Naive B cell (primary cell): Measurements from ENCODE around the gene CDC37L1. TPM values are rescaled to one million over a fixed set of nuclear protein-coding genes. Genes with fewer than 3 reads are reported as not detected.
A peak's percentile ranks its signal among the peaks of the same experiment; 100 is the strongest.

Source experiments
- ATAC-seq, 2 donors: fragments of 150-1000 bp; cut with Tn5 transposase; 2 replicates each; pipeline ENCODE4 v1.10.0; 2021; ENCODE audit warnings: low read depth in 2 of 2, mild to moderate bottlenecking in 2 of 2, moderate library complexity in 2 of 2
- DNase-seq: peaks from one replicate; pipeline ENCODE4 v3.0.0; 2022
- H3K27ac Mint-ChIP-seq, 6 donors: one replicate each; pipeline ENCODE4 v1.8.0; 2020 to 2022; ENCODE audit warnings: mild to moderate bottlenecking in 6 of 6, mixed read lengths in 6 of 6, moderate library complexity in 5 of 6, inconsistent platforms in 2 of 6
- H3K27me3 Mint-ChIP-seq, 3 donors: one replicate each; pipeline ENCODE4 v1.8.0; 2021 to 2022; ENCODE audit warnings: mixed read lengths in 3 of 3, mild to moderate bottlenecking in 1 of 3
- H3K36me3 Mint-ChIP-seq, 2 donors: one replicate each; pipeline ENCODE4 v1.8.0; 2020 to 2022; ENCODE audit warnings: mixed read lengths in 2 of 2, inconsistent platforms in 1 of 2, mild to moderate bottlenecking in 1 of 2
- H3K4me1 Mint-ChIP-seq, 3 donors: one replicate each; pipeline ENCODE4 v1.8.0; 2020 to 2022; ENCODE audit warnings: mixed read lengths in 3 of 3, inconsistent platforms in 1 of 3, mild to moderate bottlenecking in 1 of 3, moderate library complexity in 1 of 3
- H3K4me3 Mint-ChIP-seq, 8 donors: one replicate each; pipeline ENCODE4 v1.8.0; 2020 to 2022; ENCODE audit warnings: mild to moderate bottlenecking in 8 of 8, mixed read lengths in 8 of 8, moderate library complexity in 8 of 8, inconsistent platforms in 2 of 8
- H3K9me3 Mint-ChIP-seq, 7 donors: one replicate each; pipeline ENCODE4 v1.8.0; 2020 to 2022; ENCODE audit warnings: mixed read lengths in 7 of 7, mild to moderate bottlenecking in 5 of 7, inconsistent platforms in 2 of 7, moderate library complexity in 1 of 7
- polyA plus RNA-seq, 6 donors: library from polyadenylated mRNA; unstranded; fragments of 300-500 nt; fragmentation: Illumina TruSeq; gene quantifications; one replicate each; pipeline ENCODE4 v1.2.3, GENCODE V29; 2021; ENCODE audit warnings: low read depth in 6 of 6

CDC37L1 gene
- polyA plus RNA-seq, 6 donors from 2014 or later = 6.6 to 21.3 (median 10.7) TPM

DNA sequence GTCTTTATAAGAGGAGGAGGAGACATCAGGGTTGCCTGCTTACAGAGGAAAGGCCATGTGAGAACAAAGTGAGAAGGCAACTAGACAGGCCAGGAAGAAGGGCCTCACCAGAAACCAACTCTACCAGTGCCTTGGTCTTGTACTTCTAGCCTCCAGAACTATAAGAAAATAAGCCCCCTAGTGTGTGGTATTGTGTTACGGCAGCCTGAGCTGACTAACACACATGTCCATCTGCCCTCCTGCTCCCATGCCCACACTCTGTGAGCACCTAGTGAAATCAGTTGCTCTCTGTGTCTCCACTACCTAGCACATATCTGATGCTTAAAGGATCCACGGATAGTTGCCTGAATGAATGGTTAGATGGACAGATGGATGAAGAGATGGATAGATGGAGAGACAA is 54.8 kb downstream of the CDC37L1 start:
- Mint-ChIP-seq H3K4me3 (no peak overlapping the region), H3K9me3 (no peaks in the 10 kb centered on the region), H3K27ac (no peak overlapping the region), H3K36me3 (no peaks in the 10 kb centered on the region), H3K4me1 (peaks cover 28 to 49% (median 38%) of the 10 kb centered on the region in 3 donors), H3K27me3 (no peaks in the 10 kb centered on the region)
- no peak for DNase-seq
- no peak for ATAC-seq

GRCh38 chr9:4738866-4739586 is 59.7 kb downstream of the CDC37L1 start:
- Mint-ChIP-seq H3K4me1 (peaks cover 24 to 34% (median 31%) of the 10 kb centered on the region in 3 donors), H3K4me3 (peak overlapping the region in 7 of 8 donors; percentile 82 to 99 (median 95)), H3K36me3 (no peaks in the 10 kb centered on the region), H3K9me3 (no peaks in the 10 kb centered on the region), H3K27ac (peak overlapping the region in 2 of 6 donors; percentile 59 to 82), H3K27me3 (no peaks in the 10 kb centered on the region)
- DNase-seq = no peak
- no peak for ATAC-seq

DNA sequence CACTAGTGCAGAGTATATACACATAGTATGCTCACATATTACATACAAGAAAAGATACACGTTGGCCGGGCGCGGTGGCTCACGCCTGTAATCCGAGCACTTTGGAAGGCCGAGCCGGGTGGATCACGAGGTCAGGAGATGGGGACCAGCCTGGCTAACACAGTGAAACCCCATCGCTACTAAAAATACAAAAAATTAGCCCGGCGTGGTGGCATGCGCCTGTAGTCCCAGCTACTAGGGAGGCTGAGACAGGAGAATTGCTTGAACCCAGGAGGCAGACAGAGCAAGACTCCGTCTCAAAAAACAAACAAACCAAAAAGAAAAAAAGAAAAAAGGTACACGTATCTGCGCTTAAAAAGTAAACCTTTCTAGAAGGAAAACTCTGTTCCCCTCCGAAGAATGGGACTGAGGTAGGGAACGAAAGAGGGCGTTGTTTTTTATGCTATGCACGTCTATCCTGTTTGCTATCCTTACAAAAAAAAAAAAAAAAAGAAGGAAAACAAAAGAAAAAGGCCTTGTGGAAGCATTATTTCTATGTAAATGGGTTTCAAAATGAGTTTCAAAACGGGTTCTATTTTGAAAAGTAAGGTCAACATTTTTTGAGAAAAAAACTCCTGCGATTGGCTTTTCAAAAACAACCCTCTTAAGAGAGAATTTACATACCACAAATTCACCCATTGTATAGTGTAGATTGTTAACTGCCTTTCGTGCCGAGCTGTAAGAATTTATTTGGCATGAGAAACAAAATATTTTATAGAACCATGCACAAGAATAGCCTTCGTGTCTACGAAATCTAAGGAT is 60.4 kb downstream of the CDC37L1 start:
- Mint-ChIP-seq H3K9me3 (no peaks in the 10 kb centered on the region), H3K27me3 (no peaks in the 10 kb centered on the region), H3K27ac (peak overlapping the region; percentile 55 to 97 (median 87)), H3K4me1 (peaks cover 17 to 34% (median 24%) of the 10 kb centered on the region in 3 donors), H3K4me3 (peak overlapping the region; percentile 82 to 99 (median 96)), H3K36me3 (no peaks in the 10 kb centered on the region)
- ATAC-seq (no peak), DNase-seq (no peak)

- DNase-seq (no peak), ATAC-seq (no peak)
- peak overlapping the region; percentile 55 to 97 (median 87) for H3K27ac Mint-ChIP-seq
- H3K9me3 Mint-ChIP-seq = no peaks in the 10 kb centered on the region
- H3K4me1 Mint-ChIP-seq = peaks cover 15 to 34% (median 22%) of the 10 kb centered on the region in 3 donors
- no peaks in the 10 kb centered on the region for H3K36me3 Mint-ChIP-seq
- no peaks in the 10 kb centered on the region for H3K27me3 Mint-ChIP-seq
- peak overlapping the region; percentile 82 to 99 (median 96) for H3K4me3 Mint-ChIP-seq
These were observed 60.9 kb downstream of the CDC37L1 start for GRCh38 chr9:4740388-4740637.

DNA sequence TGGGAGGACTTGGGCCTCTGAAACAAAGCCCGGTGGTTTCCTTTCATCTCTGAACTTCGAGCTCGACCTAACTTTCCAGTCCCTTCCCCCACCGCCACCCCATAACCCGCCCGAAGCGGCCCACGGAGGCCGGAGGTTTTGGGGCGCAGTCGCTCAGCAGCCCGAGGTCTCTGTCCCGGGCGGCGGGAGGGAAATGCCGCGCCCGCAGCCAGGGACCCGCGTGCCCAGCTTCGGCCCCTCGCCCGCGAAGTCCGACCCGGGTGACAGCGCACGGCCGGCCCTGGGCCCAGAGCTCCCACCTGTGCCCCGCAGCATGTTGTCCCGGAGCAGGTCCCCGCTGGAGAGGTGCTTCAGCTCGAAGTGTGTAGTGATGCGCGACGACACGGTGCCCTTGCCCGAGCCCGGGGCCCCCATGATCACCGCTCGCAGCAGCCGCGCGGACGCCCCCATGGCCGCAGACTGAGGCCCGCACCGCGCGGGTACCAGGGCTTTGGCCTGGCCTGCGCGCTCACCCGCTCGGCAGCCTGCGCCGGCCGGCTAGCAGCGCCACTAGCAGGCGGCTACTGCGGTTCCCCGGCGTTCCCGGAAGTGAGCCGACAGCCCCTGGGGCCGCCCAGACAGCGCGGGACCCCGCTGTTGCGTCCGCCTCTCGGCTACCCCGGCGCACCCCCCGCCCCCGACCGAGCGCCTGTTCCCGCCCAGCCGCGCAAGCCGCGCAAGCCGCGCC is 61.4 kb downstream of the CDC37L1 start, which contains the start of gene AK3:
Gene AK3, minus strand, starts transcription at position 565 of the 727 bp plus-strand sequence. Its CDS starts 115 bp downstream, at position 450.
- H3K27ac Mint-ChIP-seq = peak within 1 kb of the TSS; percentile 55 to 97 (median 88)

DNA sequence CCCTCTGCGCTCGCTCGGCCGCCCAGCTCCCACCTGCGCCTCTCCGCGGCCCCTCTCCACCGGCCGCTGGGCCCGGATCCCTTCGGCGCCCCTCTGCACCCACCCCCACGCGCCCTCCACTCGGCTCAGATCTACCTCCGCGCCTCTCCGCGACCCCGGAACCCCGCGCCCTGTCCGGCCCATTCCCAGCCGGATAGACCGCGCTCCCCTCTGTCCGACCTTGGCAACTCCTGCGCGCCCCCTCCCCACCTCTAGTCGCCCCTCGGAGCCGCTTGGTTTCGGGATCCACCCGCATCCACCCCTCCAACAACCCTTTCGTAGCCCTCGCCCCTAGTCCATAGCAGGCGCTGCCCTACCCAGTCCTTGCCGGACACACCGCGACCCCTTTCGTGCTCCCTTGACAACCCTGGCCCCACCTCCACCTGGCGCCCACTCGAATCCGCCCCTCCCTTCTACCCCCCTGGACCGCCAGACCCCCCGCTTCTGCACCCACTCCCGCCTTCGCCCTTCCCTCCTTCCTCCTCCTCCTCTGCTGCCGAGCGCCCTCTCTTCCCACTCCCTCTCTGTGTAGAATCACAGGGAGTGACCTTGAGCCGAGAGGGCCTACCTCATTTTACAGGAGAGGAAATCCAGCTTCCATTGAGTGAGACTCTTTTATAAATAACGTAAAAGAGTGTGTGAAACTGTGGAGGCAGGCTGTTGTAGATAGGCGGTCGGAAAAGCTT is 62.2 kb downstream of the CDC37L1 start:
- no peaks in the 10 kb centered on the region for H3K27me3 Mint-ChIP-seq
- peak in 1 of 2 donors; percentile 3 for ATAC-seq
- no peaks in the 10 kb centered on the region for H3K9me3 Mint-ChIP-seq
- peaks cover 15 to 32% (median 19%) of the 10 kb centered on the region in 3 donors for H3K4me1 Mint-ChIP-seq
- no peak for DNase-seq
- H3K27ac Mint-ChIP-seq = peak overlapping the region in 5 of 6 donors; percentile 16 to 92 (median 49)
- no peaks in the 10 kb centered on the region for H3K36me3 Mint-ChIP-seq
- peak overlapping the region; percentile 82 to 99 (median 94) for H3K4me3 Mint-ChIP-seq

More for the DNA sequence above, 61.4 kb downstream of the CDC37L1 start, which contains the start of gene AK3:
- Mint-ChIP-seq H3K4me1 (peaks cover 15 to 34% (median 22%) of the 10 kb centered on the region in 3 donors), H3K27me3 (no peaks in the 10 kb centered on the region), H3K4me3 (peak within 1 kb of the TSS; percentile 82 to 99 (median 96)), H3K36me3 (no peaks in the 10 kb centered on the region), H3K9me3 (no peaks in the 10 kb centered on the region)
- DNase-seq = peak; percentile 86
- peak; percentile 91 to 92 for ATAC-seq

DNA sequence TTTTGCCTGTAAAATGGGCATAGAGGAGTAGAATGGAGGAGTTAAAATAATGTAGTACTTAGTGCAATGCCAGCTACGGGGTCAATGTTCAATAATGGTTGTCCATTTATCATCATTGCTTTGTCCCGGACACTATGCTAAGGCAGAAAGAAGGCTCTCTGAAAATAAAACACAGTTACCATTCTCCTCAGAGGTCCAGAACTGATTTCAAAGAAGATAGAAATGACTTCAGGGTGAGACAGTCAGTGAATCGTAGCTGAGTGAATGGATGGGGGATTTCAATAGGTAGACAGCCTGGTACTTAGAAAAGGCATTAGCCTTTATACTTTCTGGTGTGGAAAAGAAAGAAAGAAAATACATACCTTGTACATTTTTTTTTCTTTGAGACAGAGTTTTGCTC is 62.9 kb downstream of the CDC37L1 start:
- no peak for DNase-seq
- H3K36me3 Mint-ChIP-seq = no peaks in the 10 kb centered on the region

DNA sequence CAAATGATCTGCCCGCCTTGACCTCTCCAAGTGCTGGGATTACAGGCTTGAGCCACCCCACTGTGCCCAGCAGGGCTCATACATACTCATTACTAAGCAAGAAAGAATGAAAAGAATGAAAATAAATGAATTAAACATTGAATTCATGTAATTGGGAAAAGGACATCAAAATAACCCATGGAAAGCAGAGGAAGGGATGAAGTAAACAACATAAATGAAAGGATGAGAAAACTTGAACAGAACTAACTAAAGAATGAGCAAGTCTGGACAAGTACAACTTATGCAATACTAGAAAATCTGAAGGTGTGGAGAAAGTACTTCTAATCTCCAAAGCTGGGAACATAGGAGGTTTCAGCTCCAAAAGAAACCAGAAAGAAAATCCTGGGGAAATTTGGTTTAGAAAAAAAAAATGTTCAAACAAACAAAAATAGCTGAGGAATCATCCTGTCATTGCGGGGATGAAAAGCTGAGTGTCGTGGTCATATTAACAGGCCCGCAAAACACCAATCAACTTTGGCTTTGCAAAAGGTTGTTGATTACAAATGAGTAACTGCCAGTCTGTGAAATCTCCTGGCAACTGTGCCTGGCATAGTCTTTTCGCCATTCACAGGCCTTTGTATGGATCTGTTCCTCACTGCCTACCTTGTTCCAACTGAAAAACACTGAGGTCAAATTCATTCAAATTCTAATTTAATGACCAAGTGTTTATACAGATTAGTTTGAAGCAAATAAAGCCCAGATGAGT is 63.9 kb downstream of the CDC37L1 start:
- peak overlapping the region in 3 of 6 donors; percentile 5 to 35 (median 13) for H3K27ac Mint-ChIP-seq
- no peak for DNase-seq
- no peaks in the 10 kb centered on the region for H3K36me3 Mint-ChIP-seq
- H3K4me3 Mint-ChIP-seq = peak overlapping the region in 3 of 8 donors; percentile 9 to 98 (median 64)
- ATAC-seq = no peak
- no peaks in the 10 kb centered on the region for H3K27me3 Mint-ChIP-seq
- H3K4me1 Mint-ChIP-seq = peaks cover 15 to 27% (median 16%) of the 10 kb centered on the region in 3 donors
- no peaks in the 10 kb centered on the region for H3K9me3 Mint-ChIP-seq

More for the DNA sequence above, 62.9 kb downstream of the CDC37L1 start:
- Mint-ChIP-seq H3K9me3 (no peaks in the 10 kb centered on the region), H3K4me1 (peaks cover 15 to 29% (median 16%) of the 10 kb centered on the region in 3 donors), H3K4me3 (peak overlapping the region; percentile 82 to 99 (median 94)), H3K27ac (peak overlapping the region in 3 of 6 donors; percentile 16 to 57 (median 49)), H3K27me3 (no peaks in the 10 kb centered on the region)
- no peak for ATAC-seq

GRCh38 chr9:4746278-4747030 is 67.1 kb downstream of the CDC37L1 start:
- no peaks in the 10 kb centered on the region for H3K27me3 Mint-ChIP-seq
- no peak for ATAC-seq
- H3K36me3 Mint-ChIP-seq = no peaks in the 10 kb centered on the region

GRCh38 chr9:4748612-4749011 is 69.2 kb downstream of the CDC37L1 start:
- ATAC-seq (no peak), DNase-seq (no peak)
- peaks cover 0 to 4% (median 0%) of the 10 kb centered on the region in 7 donors for H3K9me3 Mint-ChIP-seq
- no peaks in the 10 kb centered on the region for H3K36me3 Mint-ChIP-seq
- no peak overlapping the region for H3K27ac Mint-ChIP-seq
- no peaks in the 10 kb centered on the region for H3K4me1 Mint-ChIP-seq
- H3K27me3 Mint-ChIP-seq = no peaks in the 10 kb centered on the region
- H3K4me3 Mint-ChIP-seq = no peak overlapping the region

More at GRCh38 chr9:4746278-4747030, 67.1 kb downstream of the CDC37L1 start:
- Mint-ChIP-seq H3K9me3 (peaks cover 0 to 4% (median 0%) of the 10 kb centered on the region in 7 donors), H3K4me1 (peaks cover 0 to 7% (median 5%) of the 10 kb centered on the region in 3 donors), H3K27ac (peak overlapping the region in 2 of 6 donors; percentile 50 to 80), H3K4me3 (peak overlapping the region in 1 of 8 donors; percentile 6)
- DNase-seq = no peak

DNA sequence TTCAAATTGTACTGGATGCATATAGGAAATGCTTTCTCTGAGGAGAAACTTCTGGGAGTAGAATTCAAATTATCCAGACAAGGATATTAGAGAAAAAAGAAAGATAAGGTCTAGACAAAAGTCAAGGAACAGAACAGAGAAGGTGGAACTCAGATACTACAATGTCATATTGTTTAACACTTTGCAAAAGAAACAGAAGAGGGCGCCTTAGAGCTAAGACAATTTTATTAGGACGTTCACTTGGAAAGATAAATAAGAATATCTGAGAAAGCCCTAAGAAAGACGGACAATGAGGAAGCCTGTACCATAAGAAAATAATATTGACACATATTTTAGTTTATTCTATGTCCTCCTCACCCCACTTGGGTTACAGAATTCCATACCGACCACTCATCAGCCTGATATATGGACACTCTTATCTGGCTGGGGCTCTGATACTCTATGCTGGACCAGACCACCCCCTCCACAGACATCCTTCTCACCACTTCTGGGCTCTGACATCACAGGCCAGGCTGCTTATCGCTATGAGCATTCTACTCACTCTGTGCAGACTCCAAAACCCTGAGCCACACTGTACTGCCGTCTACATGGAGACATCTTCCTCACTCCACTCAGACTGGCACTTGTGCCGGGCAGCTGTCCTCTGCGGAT is 70.8 kb downstream of the CDC37L1 start:
- peak overlapping the region in 1 of 8 donors; percentile 5 for H3K4me3 Mint-ChIP-seq
- H3K36me3 Mint-ChIP-seq = no peaks in the 10 kb centered on the region
- no peaks in the 10 kb centered on the region for H3K27me3 Mint-ChIP-seq
- DNase-seq (peak; percentile 17), ATAC-seq (peak in 1 of 2 donors; percentile 45)
- peak overlapping the region in 1 of 6 donors; percentile 28 for H3K27ac Mint-ChIP-seq
- H3K9me3 Mint-ChIP-seq = peaks cover 0 to 4% (median 0%) of the 10 kb centered on the region in 7 donors
- H3K4me1 Mint-ChIP-seq = no peaks in the 10 kb centered on the region
